Stimulated activated CD8-positive, alpha-beta memory T cell treated with anti-CD3 and anti-CD28 coated beads, Interleukin-15, amount 100 ng/mL, for 48 hours (primary cell): ENCODE measurements around the gene NDUFS8.

Experiments
- DNase-seq, 2 donors: peaks; one replicate each; pipeline ENCODE4 v3.0.0-alpha.2; 2020; ENCODE audit warnings: low read depth in 2 of 2

Gene NDUFS8

GRCh38 chr11:68036717-68037239 lies 6.3 kb downstream of the NDUFS8 start:
- no peak for DNase-seq

GRCh38 chr11:68037411-68038225 lies 7.1 kb downstream of the NDUFS8 start:
- DNase-seq, result no peak

GRCh38 chr11:68038226-68038717 lies 7.8 kb downstream of the NDUFS8 start:
- no peak for DNase-seq

GRCh38 chr11:68038718-68039525 lies 8.4 kb downstream of the NDUFS8 start, which contains the start of gene TCIRG1:
Gene TCIRG1 (plus strand): TSS chr11:68039025. CDS start chr11:68041272, 2,247 bp downstream.
- DNase-seq, result peak; percentile 45 to 58

GRCh38 chr11:68039526-68040086 lies 9.1 kb downstream of the NDUFS8 start:
- DNase-seq, result no peak

GRCh38 chr11:68040101-68040956 lies 9.8 kb downstream of the NDUFS8 start:
- no peak for DNase-seq

GRCh38 chr11:68040957-68041591 lies 10.6 kb downstream of the NDUFS8 start:
- DNase-seq, result no peak

GRCh38 chr11:68041617-68042218 lies 11.2 kb downstream of the NDUFS8 start:
- no peak for DNase-seq

- DNase-seq, result no peak
Observed at GRCh38 chr11:68042219-68043028, 11.9 kb downstream of the NDUFS8 start.

GRCh38 chr11:68043029-68043348 lies 12.5 kb downstream of the NDUFS8 start:
- no peak for DNase-seq

GRCh38 chr11:68043349-68044144 lies 13.1 kb downstream of the NDUFS8 start:
- DNase-seq, result no peak

GRCh38 chr11:68044145-68044813 lies 13.8 kb downstream of the NDUFS8 start:
- DNase-seq, result no peak

- DNase-seq, result no peak
Observed at GRCh38 chr11:68044898-68045351, 14.4 kb downstream of the NDUFS8 start.

- DNase-seq, result no peak
Observed at GRCh38 chr11:68047437-68048290, 17.2 kb downstream of the NDUFS8 start.

GRCh38 chr11:68048681-68049508 lies 18.4 kb downstream of the NDUFS8 start:
- DNase-seq, result no peak
